WTC11 (cell line): ENCODE results near the gene GPR162.

Experiments
- ATF1 ChIP-seq: sonication (generic); formaldehyde crosslinking; IDR thresholded peaks from 2 replicates; pipeline ENCODE4 v1.8.1; 2023; ENCODE audit warnings: mild to moderate bottlenecking, moderate library complexity, missing genetic modification reagents
- ELF4 ChIP-seq: sonication (generic); formaldehyde crosslinking; IDR thresholded peaks from 2 replicates; pipeline ENCODE4 v1.8.1; 2022; ENCODE audit warnings: low read depth, mild to moderate bottlenecking, moderate library complexity, missing genetic modification reagents
- NR1H2 ChIP-seq: sonication (generic); formaldehyde crosslinking; IDR thresholded peaks from 2 replicates; pipeline ENCODE4 v1.9.0; 2021; ENCODE audit warnings: mild to moderate bottlenecking, moderate library complexity, missing genetic modification reagents
- SP1 ChIP-seq: sonication (generic); formaldehyde crosslinking; conservative IDR thresholded peaks from 2 replicates; pipeline ENCODE4 v1.8.1; 2022; ENCODE audit warnings: missing genetic modification reagents
- TF ChIP-seq, protein P1 (sequence below): sonication (generic); formaldehyde crosslinking; IDR thresholded peaks from 2 replicates; pipeline ENCODE4 v1.8.1; 2022; ENCODE audit warnings: missing genetic modification reagents, borderline replicate concordance
- TF ChIP-seq, protein P2 (sequence below): fragments of 200-600 bp; IDR thresholded peaks from 2 replicates; pipeline ENCODE4 v1.8.0; 2022; ENCODE audit warnings: antibody characterized with exemption
- TF ChIP-seq, protein P3 (sequence below): sonication (generic); formaldehyde crosslinking; IDR thresholded peaks from 2 replicates; pipeline ENCODE4 v1.8.0; 2022; ENCODE audit warnings: mild to moderate bottlenecking, missing genetic modification reagents
- TF ChIP-seq, protein P4 (sequence below): sonication (generic); formaldehyde crosslinking; IDR thresholded peaks from 2 replicates; pipeline ENCODE4 v1.8.1; 2023; ENCODE audit warnings: mild to moderate bottlenecking, missing genetic modification reagents, moderate library complexity

DNA sequence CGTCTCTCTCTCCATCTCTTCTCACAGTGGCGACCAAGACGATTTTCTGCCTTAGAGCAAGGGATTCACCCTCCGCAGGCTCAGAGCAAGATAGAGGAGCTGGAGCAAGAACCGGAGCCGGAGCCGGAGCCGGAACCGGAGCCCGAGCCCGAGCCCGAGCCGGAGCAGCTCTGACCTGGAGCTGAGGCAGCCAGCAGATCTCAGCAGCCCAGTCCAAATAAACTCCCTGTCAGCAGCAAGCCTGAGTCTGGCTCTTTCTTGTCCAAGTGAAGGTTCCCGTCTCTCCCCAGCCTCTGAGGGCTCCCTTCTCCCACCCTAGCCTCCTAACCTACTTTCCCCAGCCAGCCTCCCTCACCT is 43.4 kb upstream of the GPR162 start:
- no peak for TF ChIP-seq ELF4 (CRISPR knock-in tag)
- TF ChIP-seq SP1 (CRISPR knock-in tag) = no peak
- TF ChIP-seq, protein P1, sequence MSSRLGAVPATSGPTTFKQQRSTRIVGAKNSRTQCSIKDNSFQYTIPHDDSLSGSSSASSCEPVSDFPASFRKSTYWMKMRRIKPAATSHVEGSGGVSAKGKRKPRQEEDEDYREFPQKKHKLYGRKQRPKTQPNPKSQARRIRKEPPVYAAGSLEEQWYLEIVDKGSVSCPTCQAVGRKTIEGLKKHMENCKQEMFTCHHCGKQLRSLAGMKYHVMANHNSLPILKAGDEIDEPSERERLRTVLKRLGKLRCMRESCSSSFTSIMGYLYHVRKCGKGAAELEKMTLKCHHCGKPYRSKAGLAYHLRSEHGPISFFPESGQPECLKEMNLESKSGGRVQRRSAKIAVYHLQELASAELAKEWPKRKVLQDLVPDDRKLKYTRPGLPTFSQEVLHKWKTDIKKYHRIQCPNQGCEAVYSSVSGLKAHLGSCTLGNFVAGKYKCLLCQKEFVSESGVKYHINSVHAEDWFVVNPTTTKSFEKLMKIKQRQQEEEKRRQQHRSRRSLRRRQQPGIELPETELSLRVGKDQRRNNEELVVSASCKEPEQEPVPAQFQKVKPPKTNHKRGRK = no peak
- TF ChIP-seq, protein P2, sequence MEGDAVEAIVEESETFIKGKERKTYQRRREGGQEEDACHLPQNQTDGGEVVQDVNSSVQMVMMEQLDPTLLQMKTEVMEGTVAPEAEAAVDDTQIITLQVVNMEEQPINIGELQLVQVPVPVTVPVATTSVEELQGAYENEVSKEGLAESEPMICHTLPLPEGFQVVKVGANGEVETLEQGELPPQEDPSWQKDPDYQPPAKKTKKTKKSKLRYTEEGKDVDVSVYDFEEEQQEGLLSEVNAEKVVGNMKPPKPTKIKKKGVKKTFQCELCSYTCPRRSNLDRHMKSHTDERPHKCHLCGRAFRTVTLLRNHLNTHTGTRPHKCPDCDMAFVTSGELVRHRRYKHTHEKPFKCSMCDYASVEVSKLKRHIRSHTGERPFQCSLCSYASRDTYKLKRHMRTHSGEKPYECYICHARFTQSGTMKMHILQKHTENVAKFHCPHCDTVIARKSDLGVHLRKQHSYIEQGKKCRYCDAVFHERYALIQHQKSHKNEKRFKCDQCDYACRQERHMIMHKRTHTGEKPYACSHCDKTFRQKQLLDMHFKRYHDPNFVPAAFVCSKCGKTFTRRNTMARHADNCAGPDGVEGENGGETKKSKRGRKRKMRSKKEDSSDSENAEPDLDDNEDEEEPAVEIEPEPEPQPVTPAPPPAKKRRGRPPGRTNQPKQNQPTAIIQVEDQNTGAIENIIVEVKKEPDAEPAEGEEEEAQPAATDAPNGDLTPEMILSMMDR = no peak
- TF ChIP-seq, protein P3, sequence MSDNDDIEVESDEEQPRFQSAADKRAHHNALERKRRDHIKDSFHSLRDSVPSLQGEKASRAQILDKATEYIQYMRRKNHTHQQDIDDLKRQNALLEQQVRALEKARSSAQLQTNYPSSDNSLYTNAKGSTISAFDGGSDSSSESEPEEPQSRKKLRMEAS = no peak
- TF ChIP-seq, protein P4, sequence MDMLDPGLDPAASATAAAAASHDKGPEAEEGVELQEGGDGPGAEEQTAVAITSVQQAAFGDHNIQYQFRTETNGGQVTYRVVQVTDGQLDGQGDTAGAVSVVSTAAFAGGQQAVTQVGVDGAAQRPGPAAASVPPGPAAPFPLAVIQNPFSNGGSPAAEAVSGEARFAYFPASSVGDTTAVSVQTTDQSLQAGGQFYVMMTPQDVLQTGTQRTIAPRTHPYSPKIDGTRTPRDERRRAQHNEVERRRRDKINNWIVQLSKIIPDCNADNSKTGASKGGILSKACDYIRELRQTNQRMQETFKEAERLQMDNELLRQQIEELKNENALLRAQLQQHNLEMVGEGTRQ = no peak
- TF ChIP-seq NR1H2 = no peak
- no peak for TF ChIP-seq ATF1 (CRISPR knock-in tag)
